H9 (cell line): Measurements from ENCODE around the gene OMD. TPM values are rescaled to one million over a fixed set of nuclear protein-coding genes. Genes with fewer than 3 reads are reported as not detected.

Source experiments
- DNase-seq: peaks from one replicate; pipeline ENCODE4 v3.0.0-alpha.2; 2017
- H2AFZ ChIP-seq: one replicate; pipeline ENCODE4 v1.6.1; 2013; ENCODE audit warnings: mild to moderate bottlenecking, low read length, control low read depth, moderate library complexity
- H2AK5ac ChIP-seq: 2 replicates; pipeline ENCODE4 v1.6.1; 2013; ENCODE audit warnings: low read length, control low read depth, mixed read lengths; ENCODE audit not compliant: insufficient read length
- H2BK120ac ChIP-seq: one replicate; pipeline ENCODE4 v1.6.1; 2013; ENCODE audit warnings: low read depth, mild to moderate bottlenecking, low read length, control low read depth, inconsistent platforms; ENCODE audit not compliant: poor library complexity, severe bottlenecking
- H2BK12ac ChIP-seq: 2 replicates; pipeline ENCODE4 v1.6.1; 2013; ENCODE audit warnings: low read length, control low read depth, mixed read lengths, low read depth; ENCODE audit not compliant: insufficient read length
- H2BK15ac ChIP-seq: 2 replicates; pipeline ENCODE4 v1.6.1; 2013; ENCODE audit warnings: low read depth, low read length, control low read depth
- H2BK20ac ChIP-seq: one replicate; pipeline ENCODE4 v1.6.1; 2013; ENCODE audit warnings: low read depth, mild to moderate bottlenecking, low read length, control low read depth, inconsistent platforms; ENCODE audit not compliant: poor library complexity, severe bottlenecking
- H2BK5ac ChIP-seq: 2 replicates; pipeline ENCODE4 v1.6.1; 2013; ENCODE audit warnings: low read length, control low read depth, mixed read lengths; ENCODE audit not compliant: insufficient read length
- H3K14ac ChIP-seq: 2 replicates; pipeline ENCODE4 v1.6.1; 2013; ENCODE audit warnings: low read length, control low read depth; ENCODE audit not compliant: insufficient read depth
- H3K18ac ChIP-seq: 2 replicates; pipeline ENCODE4 v1.6.1; 2013; ENCODE audit warnings: low read depth, mild to moderate bottlenecking, mixed read lengths, low read length, control low read depth; ENCODE audit not compliant: insufficient read length
- H3K23ac ChIP-seq: 2 replicates; pipeline ENCODE4 v1.6.1; 2013; ENCODE audit warnings: low read length, control low read depth, mixed read lengths, low read depth; ENCODE audit not compliant: insufficient read length
- H3K23me2 ChIP-seq: 2 replicates; pipeline ENCODE4 v1.6.1; 2013; ENCODE audit warnings: low read depth, mild to moderate bottlenecking, mixed read lengths, low read length, control low read depth; ENCODE audit not compliant: insufficient read length, poor library complexity, severe bottlenecking
- H3K27ac ChIP-seq: 2 replicates; pipeline ENCODE4 v1.5.1; 2013; ENCODE audit warnings: low read length, control low read depth, mixed read lengths, low read depth; ENCODE audit not compliant: insufficient read length
- H3K27me3 ChIP-seq: 2 replicates; pipeline ENCODE4 v1.6.1; 2013; ENCODE audit warnings: low read length, control low read depth, inconsistent platforms; ENCODE audit not compliant: insufficient read depth
- H3K4ac ChIP-seq: 2 replicates; pipeline ENCODE4 v1.6.1; 2013; ENCODE audit warnings: low read depth, mild to moderate bottlenecking, control low read depth, inconsistent platforms, low read length, moderate library complexity
- H3K4me1 ChIP-seq: 2 replicates; pipeline ENCODE4 v1.6.1; 2013; ENCODE audit warnings: low read length, control low read depth, inconsistent platforms; ENCODE audit not compliant: insufficient read depth
- H3K4me2 ChIP-seq: 2 replicates; pipeline ENCODE4 v1.6.1; 2013; ENCODE audit warnings: low read length, control low read depth, mixed read lengths; ENCODE audit not compliant: insufficient read length, insufficient read depth
- H3K56ac ChIP-seq: 2 replicates; pipeline ENCODE4 v1.6.1; 2013; ENCODE audit warnings: low read depth, mild to moderate bottlenecking, mixed read lengths, low read length, control low read depth; ENCODE audit not compliant: insufficient read length
- H3K79me1 ChIP-seq: 2 replicates; pipeline ENCODE4 v1.6.1; 2013; ENCODE audit warnings: low read depth, mild to moderate bottlenecking, moderate library complexity, low read length, control low read depth, inconsistent platforms; ENCODE audit not compliant: insufficient read depth, poor library complexity, severe bottlenecking
- H3K79me2 ChIP-seq: 2 replicates; pipeline ENCODE4 v1.6.1; 2013; ENCODE audit warnings: low read length, control low read depth, inconsistent platforms; ENCODE audit not compliant: insufficient read depth
- H3K9ac ChIP-seq: 2 replicates; pipeline ENCODE4 v1.6.1; 2013; ENCODE audit warnings: low read length, control low read depth, mixed read lengths; ENCODE audit not compliant: insufficient read length; ENCODE audit errors: extremely low read depth
- H3K9me3 ChIP-seq: one replicate; pipeline ENCODE4 v1.6.1; 2013; ENCODE audit warnings: low read depth, low read length, inconsistent platforms; ENCODE audit not compliant: control insufficient read depth
- H3T11ph ChIP-seq: one replicate; pipeline ENCODE4 v1.6.1; 2013; ENCODE audit warnings: mild to moderate bottlenecking, low read length, control low read depth, inconsistent platforms
- H4K20me1 ChIP-seq: one replicate; pipeline ENCODE4 v1.6.1; 2013; ENCODE audit not compliant: control insufficient read depth, insufficient read length, insufficient read depth
- H4K5ac ChIP-seq: 2 replicates; pipeline ENCODE4 v1.6.1; 2013; ENCODE audit warnings: low read depth, mild to moderate bottlenecking, mixed read lengths, low read length, control low read depth; ENCODE audit not compliant: insufficient read length
- H4K8ac ChIP-seq: replicated peaks from 2 replicates; pipeline ENCODE4 v1.6.1; 2013; ENCODE audit warnings: low read length, control low read depth, mixed read lengths, low read depth; ENCODE audit not compliant: insufficient read length
- H4K91ac ChIP-seq: 2 replicates; pipeline ENCODE4 v1.6.1; 2013; ENCODE audit warnings: low read depth, mild to moderate bottlenecking, moderate library complexity, mixed read lengths, low read length, control low read depth; ENCODE audit not compliant: insufficient read length
- H3K27ac Mint-ChIP-seq, 3 experiments: 2 replicates in 2 of 3; 3 replicates in 1 of 3; pipeline ENCODE4 v1.8.0; 2020 to 2021; ENCODE audit warnings: mixed read lengths in 3 of 3, mild to moderate bottlenecking in 1 of 3, moderate library complexity in 1 of 3
- H3K27me3 Mint-ChIP-seq: 2 replicates; pipeline ENCODE4 v1.8.0; 2021; ENCODE audit warnings: low read depth, mild to moderate bottlenecking, moderate library complexity, mixed read lengths
- H3K36me3 Mint-ChIP-seq, 3 experiments: 2 replicates in 2 of 3; 3 replicates in 1 of 3; pipeline ENCODE4 v1.8.0; 2020 to 2021; ENCODE audit warnings: low read depth in 3 of 3, mixed read lengths in 3 of 3; ENCODE audit not compliant: insufficient read depth in 1 of 3
- H3K4me1 Mint-ChIP-seq, 2 experiments: 2 replicates each; pipeline ENCODE4 v1.8.0; 2020; ENCODE audit warnings: mixed read lengths in 2 of 2
- H3K4me3 Mint-ChIP-seq, 2 experiments: 2 replicates in 1 of 2; 3 replicates in 1 of 2; pipeline ENCODE4 v1.8.0; 2020 to 2021; ENCODE audit warnings: mild to moderate bottlenecking in 2 of 2, mixed read lengths in 2 of 2, moderate library complexity in 1 of 2
- H3K9me3 Mint-ChIP-seq, 2 experiments: 2 replicates in 1 of 2; 3 replicates in 1 of 2; pipeline ENCODE4 v1.8.0; 2020; ENCODE audit warnings: mild to moderate bottlenecking in 2 of 2, mixed read lengths in 2 of 2, moderate library complexity in 1 of 2
- CTCF ChIP-seq: fragments of 200-600 bp; sonication (generic); conservative IDR thresholded peaks from 3 replicates; pipeline ENCODE4 v1.8.0; 2021; ENCODE audit warnings: antibody characterized with exemption, mild to moderate bottlenecking
- WGBS: extraction: QIAGEN DNeasy Blood & Tissue Kit; methylation state at CpG from one replicate; pipeline ENCODE4 v1.1.7; 2013; ENCODE audit warnings: missing lambda C conversion rate, low lambda C conversion rate, mixed read lengths; ENCODE audit not compliant: insufficient read length; ENCODE audit errors: extremely low coverage; 5-methylcytosine and 5-hydroxymethylcytosine counted together
- total RNA-seq: library from RNA; stranded (reverse); gene quantifications from 2 replicates; pipeline ENCODE4 v1.2.1, GENCODE V29; 2021

OMD gene
- total RNA-seq, 1 experiment from 2014 or later, result not detected

- TF ChIP-seq CTCF, result no peak
- no peak overlapping the region for H3T11ph ChIP-seq
- no peak overlapping the region for H3K4me2 ChIP-seq
- no peaks in the 10 kb centered on the region for H3K27me3 Mint-ChIP-seq
- no peak overlapping the region for H3K9ac ChIP-seq
- H3K27ac Mint-ChIP-seq, result no peak overlapping the region
- H2BK5ac ChIP-seq, result no peak overlapping the region
- no peaks in the 10 kb centered on the region for H3K9me3 Mint-ChIP-seq
- H2BK15ac ChIP-seq, result no peak overlapping the region
- H3K23me2 ChIP-seq, result no peaks in the 10 kb centered on the region
- H2AK5ac ChIP-seq, result no peak overlapping the region
- no peaks in the 10 kb centered on the region for H3K79me2 ChIP-seq
- no peak overlapping the region for H3K4me3 Mint-ChIP-seq
- no peak for DNase-seq
- H2BK120ac ChIP-seq, result no peak overlapping the region
- no peak overlapping the region for H3K56ac ChIP-seq
- no peak overlapping the region for H4K91ac ChIP-seq
- H2BK20ac ChIP-seq, result no peak overlapping the region
- H2BK12ac ChIP-seq, result no peak overlapping the region
- H4K20me1 ChIP-seq, result no peaks in the 10 kb centered on the region
- no peak overlapping the region for H3K27ac ChIP-seq
- no peaks in the 10 kb centered on the region for H3K36me3 Mint-ChIP-seq
- H3K18ac ChIP-seq, result no peak overlapping the region
- no peak overlapping the region for H4K8ac ChIP-seq
- no peak overlapping the region for H3K23ac ChIP-seq
- WGBS, result no CpG with 5 or more reads among the region's 1 CpG
- H3K79me1 ChIP-seq, result no peaks in the 10 kb centered on the region
- H3K27me3 ChIP-seq, result no peaks in the 10 kb centered on the region
- H3K4me1 Mint-ChIP-seq, result peaks cover 10 to 11% of the 10 kb centered on the region in 2 experiments
- no peak overlapping the region for H2AFZ ChIP-seq
- no peak overlapping the region for H3K14ac ChIP-seq
- H4K5ac ChIP-seq, result no peak overlapping the region
- H3K9me3 ChIP-seq, result no peaks in the 10 kb centered on the region
- no peak overlapping the region for H3K4ac ChIP-seq
- 0 out of 2 replicates have a peak, but pooled peaks cover 3% of the 10 kb centered on the region for H3K4me1 ChIP-seq
Observed at GRCh38 chr9:92467041-92467440, 42.8 kb upstream of the OMD start.
